ENCODE results near the gene PTGS1.
"Not testable (repeated sequence)": the region's sequence is repeated elsewhere in the genome, so short reads cannot be mapped to it uniquely, and the experiment has no call there.

PTGS1 gene

DNA sequence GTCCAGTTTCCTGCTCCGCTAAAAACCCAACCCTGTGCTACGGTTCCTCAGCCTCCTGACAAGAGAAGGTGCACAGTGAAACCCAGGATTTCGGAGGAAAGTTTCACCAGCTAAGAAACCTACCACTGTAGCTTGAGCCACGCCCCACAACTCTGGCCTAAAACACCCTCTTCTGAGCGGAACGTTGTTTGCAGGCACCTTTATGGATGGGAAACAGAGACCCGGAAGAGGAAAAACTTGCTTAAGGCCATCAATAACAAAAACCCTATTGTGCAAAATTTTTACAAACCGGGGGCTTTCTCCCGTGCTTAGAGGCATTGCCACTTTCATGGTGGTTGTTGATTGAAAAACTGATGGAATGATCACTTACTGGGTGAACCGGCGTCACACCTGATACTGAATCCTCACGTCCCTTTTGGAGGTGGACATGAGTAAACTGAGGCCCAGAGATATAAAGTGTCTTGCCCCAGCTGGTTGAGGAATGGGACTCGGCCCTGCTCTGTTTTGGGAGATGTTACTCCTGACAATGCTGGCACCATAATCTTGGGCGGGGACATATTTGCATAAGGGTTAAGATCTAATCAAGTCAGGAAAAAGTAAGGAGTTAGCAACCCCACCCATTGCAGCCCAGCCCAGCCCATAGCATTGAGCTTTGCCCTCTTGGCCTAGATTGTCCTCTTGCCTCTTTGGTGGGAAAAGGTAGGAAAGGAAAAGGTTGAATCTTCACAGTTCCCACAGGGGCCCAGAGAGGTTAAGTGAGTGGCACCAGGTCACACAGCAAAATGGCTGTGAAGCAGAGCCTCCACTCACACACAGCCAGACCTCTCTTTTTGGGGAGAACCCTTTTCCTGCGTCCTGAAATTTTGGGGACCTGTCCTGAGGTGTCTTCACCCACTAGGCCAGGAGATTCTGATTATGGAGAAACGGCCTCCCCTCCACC is 23.2 kb upstream of the PTGS1 start:
- no peak for FAIRE-seq

- no peak for FAIRE-seq
Measured at GRCh38 chr9:122348288-122348777, 22.5 kb upstream of the PTGS1 start.

DNA sequence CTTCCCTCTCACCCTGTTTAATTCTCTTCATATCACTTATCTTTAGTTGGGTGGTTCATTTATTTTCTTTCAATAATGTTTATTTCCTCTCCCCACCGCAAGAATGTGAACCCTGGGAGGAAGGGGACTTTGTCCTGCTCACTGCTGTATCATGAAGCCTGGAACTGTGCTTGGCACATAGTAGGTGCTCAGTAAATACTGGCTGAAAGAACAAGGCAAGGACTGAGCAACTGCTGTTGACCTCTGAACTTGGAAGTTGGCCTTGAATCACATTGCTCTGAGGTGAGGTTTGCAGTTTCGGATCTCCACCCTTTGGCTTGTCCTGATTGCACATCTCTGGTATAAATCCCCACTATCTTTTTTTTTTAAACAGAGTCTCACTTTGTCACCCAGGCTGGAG is 22.0 kb upstream of the PTGS1 start:
- FAIRE-seq, result no peak

- no peak for FAIRE-seq
Measured at GRCh38 chr9:122349201-122349600, 21.6 kb upstream of the PTGS1 start.

DNA sequence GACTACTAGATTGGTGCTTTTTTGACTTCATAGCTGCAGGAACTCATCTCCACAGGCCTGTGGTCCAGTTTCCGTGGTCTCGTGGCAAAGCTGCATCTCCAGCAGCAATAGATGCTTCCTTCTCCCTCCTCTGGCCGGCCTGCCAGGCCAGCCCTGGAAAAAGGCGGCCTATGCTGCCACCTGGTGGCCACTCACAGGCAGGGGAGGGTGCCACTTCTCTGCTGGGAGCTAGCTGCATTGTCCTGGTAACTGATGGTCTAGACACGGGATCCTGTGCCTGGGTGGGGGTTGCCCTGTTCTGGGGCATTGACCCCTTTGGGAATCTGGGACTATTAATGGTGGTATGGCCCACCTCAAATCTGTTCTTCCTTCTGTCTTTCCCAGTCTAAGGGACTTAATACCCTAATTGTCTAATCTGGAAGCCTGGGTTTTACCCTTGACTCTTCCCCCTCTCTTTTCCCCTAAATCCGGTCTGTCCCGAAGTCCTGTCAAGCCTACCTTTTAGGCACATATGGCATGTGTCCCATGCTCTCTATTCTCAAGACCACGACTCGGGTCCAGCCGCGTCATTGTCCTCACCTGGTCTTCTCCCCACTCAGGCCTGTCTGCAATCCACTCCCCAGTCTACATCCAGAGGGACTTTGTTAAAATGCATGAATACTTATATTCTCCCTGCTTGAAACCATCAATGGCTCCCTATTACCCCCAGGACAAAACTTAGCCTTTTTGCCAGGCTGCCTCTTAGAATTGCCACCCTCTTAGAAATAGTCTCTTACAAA is 20.1 kb upstream of the PTGS1 start:
- no peak for FAIRE-seq

- no peak for FAIRE-seq
Measured at GRCh38 chr9:122354536-122355199, 16.2 kb upstream of the PTGS1 start.

DNA sequence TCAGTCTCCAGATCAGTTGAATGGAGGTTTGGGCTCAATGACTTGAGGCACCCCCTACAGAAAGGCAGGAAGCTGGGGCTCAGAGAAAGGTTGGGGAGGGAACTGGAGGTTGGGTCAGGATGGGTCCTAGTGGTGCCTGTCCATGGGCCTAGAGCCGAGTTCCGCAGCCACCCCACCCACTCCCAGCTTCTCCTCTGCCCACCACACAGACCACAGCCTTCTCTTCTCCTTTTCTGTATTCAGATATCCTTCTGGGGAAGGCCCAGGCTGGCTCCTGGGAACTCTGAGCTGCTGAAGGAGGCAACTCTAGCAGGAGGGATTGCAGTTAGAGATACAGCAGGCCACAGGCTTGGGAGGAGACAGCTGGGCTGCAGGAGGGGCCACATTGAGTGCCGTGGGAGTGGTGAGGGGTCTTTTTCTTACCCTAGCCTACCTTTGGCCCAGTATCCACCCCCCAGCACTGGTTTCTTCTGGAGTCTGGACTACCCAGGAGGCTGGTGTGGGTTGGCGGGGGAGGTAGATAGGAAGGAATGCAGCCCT is 15.4 kb upstream of the PTGS1 start:
- no peak for FAIRE-seq

GRCh38 chr9:122356627-122357026 is 14.2 kb upstream of the PTGS1 start:
- FAIRE-seq, result no peak

DNA sequence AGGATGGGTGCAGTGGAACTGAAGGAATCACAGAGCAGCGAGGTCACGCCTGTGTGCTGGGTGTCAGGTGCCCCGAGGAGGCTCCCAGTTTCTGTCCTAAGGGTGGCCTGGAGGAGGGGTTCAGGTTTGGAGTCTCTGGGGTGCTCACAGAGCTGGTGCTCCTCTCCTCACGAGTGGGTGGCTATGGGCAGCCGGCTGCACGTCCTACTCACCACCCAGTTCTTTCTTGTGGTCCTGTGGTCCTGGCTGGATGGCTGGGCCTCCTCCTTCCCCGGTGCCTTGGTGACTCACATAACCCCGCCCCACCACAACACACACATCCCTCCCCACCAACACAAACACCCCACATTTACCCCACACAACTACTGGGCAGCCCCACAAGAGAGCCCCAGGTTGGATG is 9.9 kb upstream of the PTGS1 start:
- no peak for FAIRE-seq

DNA sequence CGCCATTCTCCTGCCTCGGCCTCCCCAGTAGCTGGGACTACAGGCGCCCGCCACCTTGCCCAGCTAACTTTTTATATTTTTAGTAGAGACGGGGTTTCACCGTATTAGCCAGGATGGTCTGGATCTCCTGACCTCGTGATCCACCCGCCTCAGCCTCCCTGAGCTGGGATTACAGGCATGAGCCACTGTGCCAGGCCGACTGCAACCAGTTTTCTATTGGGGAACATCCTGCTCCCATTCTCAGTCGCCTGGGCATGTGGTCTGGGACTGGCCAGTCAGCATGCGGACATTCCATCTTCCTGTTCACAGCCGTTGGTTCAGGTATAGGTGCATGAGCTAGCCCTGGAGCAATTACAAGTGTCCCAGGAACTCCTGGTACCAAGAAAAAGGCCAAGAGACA is 7.7 kb upstream of the PTGS1 start:
- not testable (repeated sequence) for FAIRE-seq

- no peak for FAIRE-seq
Measured at GRCh38 chr9:122364117-122364782, 6.6 kb upstream of the PTGS1 start.

- no peak for FAIRE-seq
Measured at GRCh38 chr9:122364783-122365150, 6.1 kb upstream of the PTGS1 start.

DNA sequence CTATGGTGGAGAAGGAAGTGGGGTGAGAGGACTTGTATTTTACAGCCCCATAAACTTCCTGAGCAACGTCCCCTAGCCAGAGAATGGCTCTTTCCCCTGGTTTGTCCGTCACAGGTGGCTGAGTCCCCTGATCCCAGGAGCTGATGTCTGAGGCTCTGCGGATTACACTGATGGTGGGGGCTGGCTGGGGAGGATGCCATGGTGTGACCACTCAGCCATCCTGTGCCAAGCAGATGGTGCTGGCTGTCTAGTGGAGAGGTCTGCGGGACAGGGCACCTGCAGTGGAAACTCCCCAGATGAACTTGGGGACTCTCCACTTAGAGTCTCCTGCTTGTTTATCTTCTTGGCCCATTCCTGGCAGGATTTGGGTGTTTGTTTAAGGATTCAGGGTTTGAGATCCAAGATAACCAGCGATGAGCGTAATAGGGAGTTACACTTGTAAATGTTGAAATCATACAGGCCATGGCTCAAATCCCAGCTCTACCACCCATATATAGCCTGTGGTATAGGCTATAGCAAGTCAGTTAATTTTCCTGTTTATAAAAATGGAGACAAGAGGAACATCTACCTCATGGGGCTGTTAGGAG is 4.7 kb upstream of the PTGS1 start:
- no peak for FAIRE-seq

DNA sequence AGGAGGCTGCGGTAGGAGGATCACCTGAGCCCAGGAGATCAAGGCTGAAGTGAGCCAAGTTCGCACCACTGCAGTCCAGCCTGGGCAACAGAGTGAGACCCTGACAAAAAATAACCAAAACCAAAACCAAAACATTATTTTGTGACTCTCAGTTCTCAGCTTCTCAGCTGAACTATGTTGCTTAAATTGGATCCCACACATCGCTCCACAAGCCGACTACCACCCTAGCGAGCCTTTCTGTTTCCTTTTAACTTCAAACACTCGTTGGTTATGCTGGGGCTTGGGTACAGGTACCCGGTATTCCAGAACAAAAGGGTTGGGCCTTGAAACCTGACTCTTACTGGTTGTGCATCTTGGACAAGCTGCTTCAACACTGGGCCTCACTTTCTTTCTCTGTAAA is 3.8 kb upstream of the PTGS1 start:
- FAIRE-seq, result no peak

- no peak for FAIRE-seq
Measured at GRCh38 chr9:122367774-122368460, 2.9 kb upstream of the PTGS1 start.

- FAIRE-seq, result no peak
Measured at GRCh38 chr9:122368642-122369041, 2.2 kb upstream of the PTGS1 start.

- no peak for FAIRE-seq
Measured at GRCh38 chr9:122370303-122370702, 521 bp upstream of the PTGS1 start.

DNA sequence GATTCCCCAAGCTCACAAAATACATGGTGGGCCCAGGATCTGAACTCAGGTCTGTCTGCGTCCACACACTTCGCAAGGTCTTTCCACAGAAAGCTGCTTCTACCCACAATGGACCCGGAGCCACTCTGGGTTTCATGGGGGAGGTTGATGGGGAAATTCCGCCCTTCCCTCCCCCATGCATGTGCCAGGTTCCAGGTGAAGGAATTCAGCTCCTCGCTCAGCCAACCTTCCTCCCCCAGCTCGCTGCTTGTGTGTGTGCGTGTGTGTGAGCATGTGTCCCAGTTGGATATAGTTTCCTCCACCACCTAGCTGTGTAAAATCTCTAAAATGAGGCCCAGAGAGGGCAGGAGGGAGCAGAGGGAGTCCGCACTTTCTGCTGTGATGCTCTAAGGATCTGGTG is 1.0 kb downstream of the PTGS1 start:
- no peak for FAIRE-seq

- FAIRE-seq, result no peak
Measured at GRCh38 chr9:122372856-122373845, 2.3 kb downstream of the PTGS1 start.

- no peak for FAIRE-seq
Measured at GRCh38 chr9:122374885-122375420, 4.1 kb downstream of the PTGS1 start.

Measured in endometrium (tissue), 2 donors.